Neural cell (in vitro differentiated cells): Measurements from ENCODE around the gene TBPL1. TPM values are rescaled to one million over a fixed set of nuclear protein-coding genes. Genes with fewer than 3 reads are reported as not detected.

Experiments
- EZH2 ChIP-seq: fragments of 200-600, 300-800 bp; shearing (Covaris generic), sonication (generic); IDR thresholded peaks from 2 replicates; pipeline ENCODE4 v1.6.1; 2014; ENCODE audit warnings: antibody characterized with exemption, low read length, borderline replicate concordance, mild to moderate bottlenecking; ENCODE audit not compliant: insufficient read depth, poor library complexity, severe bottlenecking
- RAD21 ChIP-seq: fragments of 450-650 bp; conservative IDR thresholded peaks from 2 replicates; pipeline ENCODE4 v1.6.1; 2014; ENCODE audit warnings: antibody characterized with exemption, mild to moderate bottlenecking, moderate library complexity
- polyA plus RNA-seq: library from polyadenylated mRNA; depleted of rRNA; stranded (reverse); fragments of >200 nt; gene quantifications from 2 replicates; pipeline ENCODE4 v1.2.3, GENCODE V29; 2014
- small RNA-seq, 3 experiments: library from RNA; depleted of rRNA; stranded (forward); fragments of <200 nt; gene quantifications; one replicate each; pipeline ENCODE3, GENCODE V24; 2012

TBPL1 gene
- polyA plus RNA-seq, 1 donor from 2014 or later, result 110 TPM

DNA sequence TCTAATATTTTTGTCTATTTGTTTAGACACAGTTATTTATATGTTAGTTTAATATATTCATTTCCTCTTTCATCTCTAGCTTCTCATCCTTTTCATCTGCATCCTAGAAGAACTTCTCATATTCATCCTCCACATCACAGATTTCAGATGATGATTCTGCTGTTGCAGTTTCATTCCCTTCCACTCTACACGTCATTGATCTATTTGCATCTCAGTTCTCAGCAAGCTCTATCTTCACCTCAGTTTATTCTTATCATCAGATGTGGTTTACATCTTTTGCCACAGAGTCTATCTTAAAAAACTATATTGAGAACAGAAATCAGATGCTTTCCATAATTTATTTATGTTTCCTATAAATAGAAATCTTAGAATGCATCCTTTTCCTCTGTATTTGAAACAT, 86.1 kb downstream of the TBPL1 start (continued):
- TF ChIP-seq EZH2, result no peak
- TF ChIP-seq RAD21, result no peak

Small RNAs within 50 kb of the gene (small RNA-seq; reads per million reads assigned to genes)
- 0 reads per million in 3 experiments for gene AL449363.1

Other genes starting within 250 kb of the TBPL1 start
- gene TCF21, start 64.1 kb upstream of the TBPL1 start, polyA plus RNA-seq, result not detected in 2 replicates
- gene SLC2A12, start 99.4 kb downstream of the TBPL1 start, polyA plus RNA-seq, result 0.06 TPM in 1 of 2 replicates, not detected in the other